ENCODE results near the gene AGBL4.
"Not testable (repeated sequence)": the region's sequence is repeated elsewhere in the genome, so short reads cannot be mapped to it uniquely, and the experiment has no call there.

AGBL4 gene

GRCh38 chr1:49036700-49037099 lies 987.1 kb downstream of the AGBL4 start:
- DNase-seq (ENCODE audit: low read depth) = no peak

GRCh38 chr1:49028396-49028795 lies 995.4 kb downstream of the AGBL4 start:
- DNase-seq (ENCODE audit: low read depth) = no peak

- no peak for DNase-seq (ENCODE audit: low read depth)
Measured at GRCh38 chr1:49026230-49026811, 997.4 kb downstream of the AGBL4 start.

- no peak for DNase-seq (ENCODE audit: low read depth)
Measured at GRCh38 chr1:49016030-49016977, 1007.5 kb downstream of the AGBL4 start.

- no peak for DNase-seq (ENCODE audit: low read depth)
Measured at GRCh38 chr1:49013079-49013478, 1010.7 kb downstream of the AGBL4 start.

- DNase-seq (ENCODE audit: low read depth) = not testable (repeated sequence)
Measured at GRCh38 chr1:49002981-49003380, 1020.8 kb downstream of the AGBL4 start.

- DNase-seq (ENCODE audit: low read depth) = no peak
Measured at GRCh38 chr1:48999321-48999720, 1024.4 kb downstream of the AGBL4 start.

- DNase-seq (ENCODE audit: low read depth) = no peak
Measured at GRCh38 chr1:48996311-48996710, 1027.4 kb downstream of the AGBL4 start.

GRCh38 chr1:48988633-48989197 lies 1035.0 kb downstream of the AGBL4 start:
- no peak for DNase-seq (ENCODE audit: low read depth)

- DNase-seq (ENCODE audit: low read depth) = no peak
Measured at GRCh38 chr1:48979940-48980339, 1043.8 kb downstream of the AGBL4 start.

GRCh38 chr1:48978413-48978812 lies 1045.3 kb downstream of the AGBL4 start:
- DNase-seq (ENCODE audit: low read depth) = no peak

GRCh38 chr1:48977273-48977672 lies 1046.5 kb downstream of the AGBL4 start:
- no peak for DNase-seq (ENCODE audit: low read depth)

- no peak for DNase-seq (ENCODE audit: low read depth)
Measured at GRCh38 chr1:48969971-48970370, 1053.8 kb downstream of the AGBL4 start.

GRCh38 chr1:48967318-48967717 lies 1056.4 kb downstream of the AGBL4 start:
- DNase-seq (ENCODE audit: low read depth) = no peak

- no peak for DNase-seq (ENCODE audit: low read depth)
Measured at GRCh38 chr1:48966583-48966982, 1057.2 kb downstream of the AGBL4 start.

GRCh38 chr1:48960320-48960719 lies 1063.4 kb downstream of the AGBL4 start:
- no peak for DNase-seq (ENCODE audit: low read depth)

- DNase-seq (ENCODE audit: low read depth) = no peak
Measured at GRCh38 chr1:48955774-48956173, 1068.0 kb downstream of the AGBL4 start.

- no peak for DNase-seq (ENCODE audit: low read depth)
Measured at GRCh38 chr1:48953617-48954016, 1070.1 kb downstream of the AGBL4 start.

GRCh38 chr1:48948562-48948961 lies 1075.2 kb downstream of the AGBL4 start:
- no peak for DNase-seq (ENCODE audit: low read depth)

- DNase-seq (ENCODE audit: low read depth) = no peak
Measured at GRCh38 chr1:48947761-48948537, 1075.8 kb downstream of the AGBL4 start.

GRCh38 chr1:48946070-48946469 lies 1077.7 kb downstream of the AGBL4 start:
- DNase-seq (ENCODE audit: low read depth) = no peak

- no peak for DNase-seq (ENCODE audit: low read depth)
Measured at GRCh38 chr1:48944811-48945210, 1078.9 kb downstream of the AGBL4 start.
